WTC11 (cell line): ENCODE measurements around the gene UCKL1. TPM values are rescaled to one million over a fixed set of nuclear protein-coding genes. Genes with fewer than 3 reads are reported as not detected.
"Not testable (repeated sequence)": the region's sequence is repeated elsewhere in the genome, so short reads cannot be mapped to it uniquely, and the experiment has no call there.

ENCODE experiments used
- ATAC-seq: fragments of 200-7000 bp; cut with Tn5 transposase; 2 replicates; pipeline ENCODE4 v1.10.0; 2021; ENCODE audit warnings: mild to moderate bottlenecking, moderate library complexity
- CTCF ChIA-PET: fragments of 300-600 bp; sonication (Branson Sonifier 250); formaldehyde crosslinking; loops from one replicate; lab custom pipeline; 2021; ENCODE audit warnings: antibody characterized with exemption; lab: Charles Lee
- POLR2A ChIA-PET: fragments of 350-600 bp; sonication (Branson Sonifier 250); formaldehyde crosslinking; loops from one replicate; lab custom pipeline; 2021; ENCODE audit warnings: antibody characterized with exemption; lab: Charles Lee
- DNase-seq: peaks from one replicate; pipeline ENCODE4 v3.0.0; 2021; ENCODE audit warnings: low spot score
- H3K27ac Mint-ChIP-seq: 2 replicates; pipeline ENCODE4 v1.8.0; 2021; ENCODE audit warnings: mixed read lengths
- H3K27me3 Mint-ChIP-seq: 2 replicates; pipeline ENCODE4 v1.8.0; 2021; ENCODE audit warnings: low read depth, mild to moderate bottlenecking, moderate library complexity, mixed read lengths
- H3K36me3 Mint-ChIP-seq: 2 replicates; pipeline ENCODE4 v1.8.0; 2021; ENCODE audit warnings: mixed read lengths
- H3K4me1 Mint-ChIP-seq: 2 replicates; pipeline ENCODE4 v1.8.0; 2022; ENCODE audit warnings: mixed read lengths
- H3K4me3 Mint-ChIP-seq: 2 replicates; pipeline ENCODE4 v1.8.0; 2021; ENCODE audit warnings: mild to moderate bottlenecking, moderate library complexity, mixed read lengths
- H3K9me3 Mint-ChIP-seq: 2 replicates; pipeline ENCODE4 v1.8.0; 2021; ENCODE audit warnings: mixed read lengths
- CBFB ChIP-seq: sonication (generic); formaldehyde crosslinking; IDR thresholded peaks from 2 replicates; pipeline ENCODE4 v1.8.1; 2022; ENCODE audit warnings: mild to moderate bottlenecking, low read depth, missing genetic modification reagents
- CREB1 ChIP-seq: sonication (generic); formaldehyde crosslinking; IDR thresholded peaks from 2 replicates; pipeline ENCODE4 v1.8.0; 2023; ENCODE audit warnings: mild to moderate bottlenecking, missing genetic modification reagents
- CREM ChIP-seq: sonication (generic); formaldehyde crosslinking; IDR thresholded peaks from 2 replicates; pipeline ENCODE4 v1.8.1; 2022; ENCODE audit warnings: mild to moderate bottlenecking, missing genetic modification reagents, moderate library complexity
- EMX1 ChIP-seq: fragments of 250-450 bp; sonication (Bioruptor Pico); IDR thresholded peaks from 2 replicates; pipeline ENCODE4 v1.8.0; 2021; ENCODE audit warnings: mild to moderate bottlenecking
- ETV6 ChIP-seq: sonication (generic); formaldehyde crosslinking; IDR thresholded peaks from 2 replicates; pipeline ENCODE4 v1.8.1; 2022; ENCODE audit warnings: mild to moderate bottlenecking, missing genetic modification reagents
- FOXP1 ChIP-seq: sonication (generic); formaldehyde crosslinking; IDR thresholded peaks from 2 replicates; pipeline ENCODE4 v1.8.0; 2022; ENCODE audit warnings: missing genetic modification reagents, mild to moderate bottlenecking, moderate library complexity, borderline replicate concordance
- GTF2I ChIP-seq: fragments of 250-450 bp; sonication (Bioruptor Pico); conservative IDR thresholded peaks from 2 replicates; pipeline ENCODE4 v1.4.0; 2021; ENCODE audit warnings: mild to moderate bottlenecking
- JAZF1 ChIP-seq: fragments of 250-450 bp; sonication (Bioruptor Pico); IDR thresholded peaks from 2 replicates; pipeline ENCODE4 v1.9.0; 2021; ENCODE audit warnings: moderate library complexity, mild to moderate bottlenecking, inconsistent platforms
- JUN ChIP-seq: sonication (generic); formaldehyde crosslinking; IDR thresholded peaks from 2 replicates; pipeline ENCODE4 v1.8.0; 2023; ENCODE audit warnings: mild to moderate bottlenecking, missing genetic modification reagents
- KAT7 ChIP-seq: sonication (generic); formaldehyde crosslinking; IDR thresholded peaks from 2 replicates; pipeline ENCODE4 v1.8.1; 2023; ENCODE audit warnings: missing genetic modification reagents, mild to moderate bottlenecking, borderline replicate concordance
- MXD4 ChIP-seq: fragments of 250-450 bp; sonication (Bioruptor Pico); IDR thresholded peaks from 2 replicates; pipeline ENCODE4 v1.8.0; 2021; ENCODE audit warnings: mild to moderate bottlenecking, moderate library complexity, borderline replicate concordance
- NFE2L1 ChIP-seq: sonication (generic); formaldehyde crosslinking; IDR thresholded peaks from 2 replicates; pipeline ENCODE4 v1.8.1; 2023; ENCODE audit warnings: missing genetic modification reagents
- NR3C1 ChIP-seq: sonication (generic); formaldehyde crosslinking; conservative IDR thresholded peaks from 2 replicates; pipeline ENCODE4 v1.8.1; 2023; ENCODE audit warnings: low read depth, mild to moderate bottlenecking, missing genetic modification reagents
- RORB ChIP-seq: fragments of 250-450 bp; sonication (Bioruptor Pico); IDR thresholded peaks from 2 replicates; pipeline ENCODE4 v1.9.0; 2021; ENCODE audit warnings: mild to moderate bottlenecking
- SOX15 ChIP-seq: fragments of 250-450 bp; sonication (Bioruptor Pico); IDR thresholded peaks from 2 replicates; pipeline ENCODE4 v1.9.0; 2021; ENCODE audit warnings: mild to moderate bottlenecking
- SP1 ChIP-seq: sonication (generic); formaldehyde crosslinking; conservative IDR thresholded peaks from 2 replicates; pipeline ENCODE4 v1.8.1; 2022; ENCODE audit warnings: missing genetic modification reagents
- TEAD4 ChIP-seq: sonication (generic); formaldehyde crosslinking; IDR thresholded peaks from 2 replicates; pipeline ENCODE4 v1.8.0; 2022; ENCODE audit warnings: mild to moderate bottlenecking, missing genetic modification reagents
- TP53 ChIP-seq: sonication (generic); formaldehyde crosslinking; IDR thresholded peaks from 2 replicates; pipeline ENCODE4 v1.8.1; 2023; ENCODE audit warnings: mild to moderate bottlenecking, missing genetic modification reagents
- ZNF121 ChIP-seq: sonication (generic); formaldehyde crosslinking; IDR thresholded peaks from 2 replicates; pipeline ENCODE4 v1.8.0; 2023; ENCODE audit warnings: missing genetic modification reagents
- ZNF416 ChIP-seq: fragments of 250-450 bp; sonication (Bioruptor Pico); IDR thresholded peaks from 2 replicates; pipeline ENCODE4 v1.9.0; 2021; ENCODE audit warnings: mild to moderate bottlenecking, inconsistent platforms
- ZNF423 ChIP-seq: fragments of 250-450 bp; sonication (Bioruptor Pico); IDR thresholded peaks from 2 replicates; pipeline ENCODE4 v2.1.2; 2022; ENCODE audit warnings: mild to moderate bottlenecking, moderate library complexity
- ZNF671 ChIP-seq: fragments of 250-450 bp; sonication (Bioruptor Pico); IDR thresholded peaks from 2 replicates; pipeline ENCODE4 v1.8.0; 2021; ENCODE audit warnings: mild to moderate bottlenecking
- total RNA-seq: library from RNA; stranded (reverse); gene quantifications from 3 replicates; pipeline ENCODE4 v1.2.3, GENCODE V29; 2021
- TF ChIP-seq, protein P1 (sequence below): sonication (generic); formaldehyde crosslinking; IDR thresholded peaks from 2 replicates; pipeline ENCODE4 v1.8.0; 2022; ENCODE audit warnings: missing genetic modification reagents
- TF ChIP-seq, protein P2 (sequence below): sonication (generic); formaldehyde crosslinking; IDR thresholded peaks from 2 replicates; pipeline ENCODE4 v1.8.0; 2022; ENCODE audit warnings: mild to moderate bottlenecking, missing genetic modification reagents
- TF ChIP-seq, protein P3 (sequence below): sonication (generic); formaldehyde crosslinking; IDR thresholded peaks from 2 replicates; pipeline ENCODE4 v1.8.1; 2023; ENCODE audit warnings: mild to moderate bottlenecking, missing genetic modification reagents
- TF ChIP-seq, protein P4 (sequence below): sonication (generic); formaldehyde crosslinking; IDR thresholded peaks from 2 replicates; pipeline ENCODE4 v1.8.0; 2023; ENCODE audit warnings: missing genetic modification reagents

The UCKL1 gene
- total RNA-seq, 1 experiment from 2014 or later: 51.2 TPM

DNA sequence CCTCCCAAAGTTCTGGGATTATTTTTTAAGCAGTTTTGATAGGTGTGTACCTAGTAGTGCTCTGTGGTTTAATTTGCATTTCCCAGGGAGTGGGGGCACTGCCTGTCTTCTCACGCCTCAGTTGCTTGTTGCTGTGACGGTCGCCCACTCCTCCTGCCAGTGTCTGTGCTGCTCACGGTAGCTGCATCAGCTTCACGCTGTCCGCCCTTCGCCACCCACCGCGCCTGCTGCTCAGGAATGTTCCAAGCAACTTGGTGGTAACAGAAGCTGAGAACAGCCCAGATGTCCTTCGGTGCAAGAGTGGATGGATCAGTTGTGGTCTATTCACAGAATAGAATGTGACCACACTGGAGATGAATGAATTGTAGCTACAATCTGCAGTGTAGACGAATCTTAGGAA is 38.4 kb downstream of the UCKL1 start (continued):
- TF ChIP-seq, protein P1, sequence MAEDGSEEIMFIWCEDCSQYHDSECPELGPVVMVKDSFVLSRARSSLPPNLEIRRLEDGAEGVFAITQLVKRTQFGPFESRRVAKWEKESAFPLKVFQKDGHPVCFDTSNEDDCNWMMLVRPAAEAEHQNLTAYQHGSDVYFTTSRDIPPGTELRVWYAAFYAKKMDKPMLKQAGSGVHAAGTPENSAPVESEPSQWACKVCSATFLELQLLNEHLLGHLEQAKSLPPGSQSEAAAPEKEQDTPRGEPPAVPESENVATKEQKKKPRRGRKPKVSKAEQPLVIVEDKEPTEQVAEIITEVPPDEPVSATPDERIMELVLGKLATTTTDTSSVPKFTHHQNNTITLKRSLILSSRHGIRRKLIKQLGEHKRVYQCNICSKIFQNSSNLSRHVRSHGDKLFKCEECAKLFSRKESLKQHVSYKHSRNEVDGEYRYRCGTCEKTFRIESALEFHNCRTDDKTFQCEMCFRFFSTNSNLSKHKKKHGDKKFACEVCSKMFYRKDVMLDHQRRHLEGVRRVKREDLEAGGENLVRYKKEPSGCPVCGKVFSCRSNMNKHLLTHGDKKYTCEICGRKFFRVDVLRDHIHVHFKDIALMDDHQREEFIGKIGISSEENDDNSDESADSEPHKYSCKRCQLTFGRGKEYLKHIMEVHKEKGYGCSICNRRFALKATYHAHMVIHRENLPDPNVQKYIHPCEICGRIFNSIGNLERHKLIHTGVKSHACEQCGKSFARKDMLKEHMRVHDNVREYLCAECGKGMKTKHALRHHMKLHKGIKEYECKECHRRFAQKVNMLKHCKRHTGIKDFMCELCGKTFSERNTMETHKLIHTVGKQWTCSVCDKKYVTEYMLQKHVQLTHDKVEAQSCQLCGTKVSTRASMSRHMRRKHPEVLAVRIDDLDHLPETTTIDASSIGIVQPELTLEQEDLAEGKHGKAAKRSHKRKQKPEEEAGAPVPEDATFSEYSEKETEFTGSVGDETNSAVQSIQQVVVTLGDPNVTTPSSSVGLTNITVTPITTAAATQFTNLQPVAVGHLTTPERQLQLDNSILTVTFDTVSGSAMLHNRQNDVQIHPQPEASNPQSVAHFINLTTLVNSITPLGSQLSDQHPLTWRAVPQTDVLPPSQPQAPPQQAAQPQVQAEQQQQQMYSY (CRISPR knock-in tag): no peak
- TF ChIP-seq JUN (CRISPR knock-in tag) (no peak), ZNF671 (CRISPR knock-in tag) (no peak), ZNF423 (no peak)

DNA sequence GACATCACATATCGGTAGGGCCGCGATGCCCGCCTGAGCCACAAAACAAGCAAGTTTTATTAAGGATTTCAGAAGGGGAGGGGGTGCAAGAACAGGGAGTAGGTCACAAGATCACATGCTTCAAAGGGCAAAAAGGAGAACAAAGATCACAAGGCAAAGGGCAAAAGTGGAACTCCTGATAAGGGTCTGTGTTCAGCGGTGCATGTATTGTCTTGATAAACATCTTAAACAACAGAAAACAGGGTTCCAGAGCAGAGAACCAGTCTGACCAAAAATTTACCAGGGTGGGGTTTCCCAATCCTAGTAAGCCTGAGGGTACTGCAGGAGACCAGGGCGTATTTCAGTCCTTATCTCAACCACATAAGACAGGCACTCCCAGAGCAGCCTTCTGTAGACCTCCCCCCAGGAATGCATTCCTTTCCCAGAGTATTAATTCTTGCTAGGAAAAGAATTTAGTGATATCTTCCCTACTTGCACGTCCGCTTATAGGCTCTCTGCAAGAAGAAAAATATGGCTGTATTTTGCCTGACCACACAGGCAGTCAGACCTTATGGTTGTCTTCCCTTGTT is 39.8 kb downstream of the UCKL1 start:
- H3K27me3 Mint-ChIP-seq, H3K4me1 Mint-ChIP-seq, H3K27ac Mint-ChIP-seq, POLR2A ChIA-PET, ATAC-seq, H3K4me3 Mint-ChIP-seq, DNase-seq, CTCF ChIA-PET: not testable (repeated sequence)
- H3K9me3 Mint-ChIP-seq: peaks cover 19% of the 10 kb centered on the region
- H3K36me3 Mint-ChIP-seq: peaks cover 31% of the 10 kb centered on the region

DNA sequence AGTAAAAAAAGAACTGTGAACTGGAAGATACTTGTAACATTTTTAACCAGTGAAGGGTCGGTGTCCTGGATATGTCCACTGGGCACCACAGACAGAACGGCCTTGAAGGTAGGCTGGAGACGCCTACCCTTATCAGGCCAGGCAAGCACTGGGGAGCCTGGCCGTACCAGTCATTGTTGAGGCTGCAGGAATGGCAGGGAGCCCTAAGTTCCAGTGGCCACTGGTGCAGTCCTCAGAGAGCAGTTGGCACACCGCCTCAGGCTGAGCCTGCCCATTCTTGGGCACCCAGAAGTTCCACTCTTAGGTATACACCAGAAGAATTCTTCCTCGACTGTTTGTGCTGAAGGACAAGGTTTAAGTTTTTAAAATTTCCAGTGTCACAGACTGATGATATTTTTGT is 40.7 kb downstream of the UCKL1 start:
- peaks cover 6% of the 10 kb centered on the region for H3K4me1 Mint-ChIP-seq
- peaks cover 31% of the 10 kb centered on the region for H3K36me3 Mint-ChIP-seq
- no peak for TF ChIP-seq CBFB (CRISPR knock-in tag)
- TF ChIP-seq TP53 (CRISPR knock-in tag): no peak
- TF ChIP-seq EMX1 (CRISPR knock-in tag): no peak
- no peak for TF ChIP-seq SOX15 (CRISPR knock-in tag)
- no peak for TF ChIP-seq RORB (CRISPR knock-in tag)
- TF ChIP-seq MXD4: no peak
- no peak for TF ChIP-seq ZNF416 (CRISPR knock-in tag)
- TF ChIP-seq ETV6 (CRISPR knock-in tag): no peak
- TF ChIP-seq GTF2I (CRISPR knock-in tag): no peak
- TF ChIP-seq CREB1 (CRISPR knock-in tag): no peak
- TF ChIP-seq NFE2L1 (CRISPR knock-in tag): no peak
- no peak overlapping the region for H3K27ac Mint-ChIP-seq
- CTCF ChIA-PET: no interaction called here
- no peaks in the 10 kb centered on the region for H3K27me3 Mint-ChIP-seq
- POLR2A ChIA-PET: no interaction called here
- DNase-seq (no peak), ATAC-seq (no peak)
- H3K9me3 Mint-ChIP-seq: peaks cover 19% of the 10 kb centered on the region
- H3K4me3 Mint-ChIP-seq: no peak overlapping the region

DNA sequence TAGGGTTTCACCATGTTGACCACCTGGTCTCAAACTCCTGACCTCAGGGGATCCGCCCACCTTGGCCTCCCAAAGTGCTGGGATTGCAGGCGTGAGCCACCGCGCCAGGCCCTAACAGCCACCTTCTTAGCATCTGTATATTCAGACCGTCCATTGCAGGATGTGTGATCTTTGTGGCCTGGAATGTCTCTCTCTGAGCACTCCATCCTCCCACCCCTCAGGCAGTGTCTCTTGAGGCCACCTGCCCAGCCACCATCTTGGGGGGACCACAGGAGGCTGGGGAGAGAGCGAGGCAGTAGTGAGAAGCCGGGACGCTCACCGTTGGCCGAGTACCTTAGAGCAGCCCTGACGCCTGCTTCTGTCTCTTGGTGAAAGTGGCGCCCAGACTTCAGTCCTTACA is 42.4 kb downstream of the UCKL1 start:
- DNase-seq (no peak), ATAC-seq (no peak)
- H3K4me1 Mint-ChIP-seq: peaks cover 9% of the 10 kb centered on the region
- peaks cover 32% of the 10 kb centered on the region for H3K36me3 Mint-ChIP-seq
- CTCF ChIA-PET: interaction anchor here (3.1 kb wide), 1 partner anchor 60 kb away, joined by 11 read pairs; no protein-coding TSS in a partner anchor
- no peak overlapping the region for H3K4me3 Mint-ChIP-seq
- H3K27ac Mint-ChIP-seq: no peak overlapping the region
- H3K27me3 Mint-ChIP-seq: no peaks in the 10 kb centered on the region
- POLR2A ChIA-PET: no interaction called here
- H3K9me3 Mint-ChIP-seq: peaks cover 19% of the 10 kb centered on the region
- TF ChIP-seq, protein P2, sequence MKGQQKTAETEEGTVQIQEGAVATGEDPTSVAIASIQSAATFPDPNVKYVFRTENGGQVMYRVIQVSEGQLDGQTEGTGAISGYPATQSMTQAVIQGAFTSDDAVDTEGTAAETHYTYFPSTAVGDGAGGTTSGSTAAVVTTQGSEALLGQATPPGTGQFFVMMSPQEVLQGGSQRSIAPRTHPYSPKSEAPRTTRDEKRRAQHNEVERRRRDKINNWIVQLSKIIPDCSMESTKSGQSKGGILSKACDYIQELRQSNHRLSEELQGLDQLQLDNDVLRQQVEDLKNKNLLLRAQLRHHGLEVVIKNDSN: no peak
- no peak for TF ChIP-seq SP1 (CRISPR knock-in tag)
- TF ChIP-seq FOXP1 (CRISPR knock-in tag): no peak
- no peak for TF ChIP-seq ZNF121 (CRISPR knock-in tag)
- TF ChIP-seq TEAD4: no peak
- TF ChIP-seq JUN (CRISPR knock-in tag): no peak
- TF ChIP-seq NR3C1 (CRISPR knock-in tag): no peak
- TF ChIP-seq, protein P3, sequence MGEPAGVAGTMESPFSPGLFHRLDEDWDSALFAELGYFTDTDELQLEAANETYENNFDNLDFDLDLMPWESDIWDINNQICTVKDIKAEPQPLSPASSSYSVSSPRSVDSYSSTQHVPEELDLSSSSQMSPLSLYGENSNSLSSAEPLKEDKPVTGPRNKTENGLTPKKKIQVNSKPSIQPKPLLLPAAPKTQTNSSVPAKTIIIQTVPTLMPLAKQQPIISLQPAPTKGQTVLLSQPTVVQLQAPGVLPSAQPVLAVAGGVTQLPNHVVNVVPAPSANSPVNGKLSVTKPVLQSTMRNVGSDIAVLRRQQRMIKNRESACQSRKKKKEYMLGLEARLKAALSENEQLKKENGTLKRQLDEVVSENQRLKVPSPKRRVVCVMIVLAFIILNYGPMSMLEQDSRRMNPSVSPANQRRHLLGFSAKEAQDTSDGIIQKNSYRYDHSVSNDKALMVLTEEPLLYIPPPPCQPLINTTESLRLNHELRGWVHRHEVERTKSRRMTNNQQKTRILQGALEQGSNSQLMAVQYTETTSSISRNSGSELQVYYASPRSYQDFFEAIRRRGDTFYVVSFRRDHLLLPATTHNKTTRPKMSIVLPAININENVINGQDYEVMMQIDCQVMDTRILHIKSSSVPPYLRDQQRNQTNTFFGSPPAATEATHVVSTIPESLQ (CRISPR knock-in tag): no peak
- TF ChIP-seq CREM (CRISPR knock-in tag): no peak
- TF ChIP-seq JAZF1: no peak
- no peak for TF ChIP-seq KAT7 (CRISPR knock-in tag)
- TF ChIP-seq, protein P4, sequence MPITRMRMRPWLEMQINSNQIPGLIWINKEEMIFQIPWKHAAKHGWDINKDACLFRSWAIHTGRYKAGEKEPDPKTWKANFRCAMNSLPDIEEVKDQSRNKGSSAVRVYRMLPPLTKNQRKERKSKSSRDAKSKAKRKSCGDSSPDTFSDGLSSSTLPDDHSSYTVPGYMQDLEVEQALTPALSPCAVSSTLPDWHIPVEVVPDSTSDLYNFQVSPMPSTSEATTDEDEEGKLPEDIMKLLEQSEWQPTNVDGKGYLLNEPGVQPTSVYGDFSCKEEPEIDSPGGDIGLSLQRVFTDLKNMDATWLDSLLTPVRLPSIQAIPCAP (CRISPR knock-in tag): no peak
